HEK293 (cell line): Measurements from ENCODE around the gene CFI.

ENCODE experiments used
- CTCF ChIP-seq: fragments of 450-650 bp; formaldehyde crosslinking; IDR thresholded peaks from 2 replicates; pipeline ENCODE4 v1.5.1; 2016; ENCODE audit warnings: missing biosample characterization, missing genetic modification characterization
- PATZ1 ChIP-seq: fragments of 450-650 bp; formaldehyde crosslinking; IDR thresholded peaks from 2 replicates; pipeline ENCODE4 v1.5.1; 2016; ENCODE audit warnings: missing biosample characterization, missing genetic modification characterization
- SP2 ChIP-seq: fragments of 450-650 bp; formaldehyde crosslinking; IDR thresholded peaks from 2 replicates; pipeline ENCODE4 v1.5.1; 2016; ENCODE audit warnings: missing biosample characterization, missing genetic modification characterization
- ZBTB17 ChIP-seq: fragments of 450-650 bp; formaldehyde crosslinking; IDR thresholded peaks from 2 replicates; pipeline ENCODE4 v1.5.1; 2016; ENCODE audit warnings: missing biosample characterization, missing genetic modification characterization
- ZEB2 ChIP-seq: fragments of 450-650 bp; formaldehyde crosslinking; IDR thresholded peaks from 2 replicates; pipeline ENCODE4 v1.5.1; 2016; ENCODE audit warnings: missing biosample characterization, missing genetic modification characterization
- ZFP37 ChIP-seq: fragments of 450-650 bp; formaldehyde crosslinking; IDR thresholded peaks from 2 replicates; pipeline ENCODE4 v1.5.1; 2016; ENCODE audit warnings: missing biosample characterization, missing genetic modification characterization
- ZNF302 ChIP-seq: fragments of 450-650 bp; formaldehyde crosslinking; IDR thresholded peaks from 2 replicates; pipeline ENCODE4 v1.5.1; 2016; ENCODE audit warnings: missing biosample characterization, missing genetic modification characterization, low read depth
- ZNF423 ChIP-seq: fragments of 450-650 bp; formaldehyde crosslinking; IDR thresholded peaks from 2 replicates; pipeline ENCODE4 v1.5.1; 2016; ENCODE audit warnings: missing biosample characterization, missing genetic modification characterization

- no peak for TF ChIP-seq CTCF (tag by site-specific recombination)
- TF ChIP-seq ZBTB17 (tag by site-specific recombination) = no peak
- TF ChIP-seq SP2 (tag by site-specific recombination) = no peak
- no peak for TF ChIP-seq ZEB2 (tag by site-specific recombination)
- TF ChIP-seq ZFP37 (tag by site-specific recombination) = no peak
- TF ChIP-seq ZNF423 (tag by site-specific recombination) = no peak
- no peak for TF ChIP-seq ZNF302 (tag by site-specific recombination)
- TF ChIP-seq PATZ1 (tag by site-specific recombination) = no peak
Measured at GRCh38 chr4:109749388-109750082, 52.3 kb downstream of the CFI start.
